GM19023 (cell line): Measurements from ENCODE around the gene KIAA0930.

Source experiments
- ATAC-seq: cut with Tn5 transposase; IDR thresholded peaks from one replicate; pipeline ENCODE4 v1.9.1; 2021; ENCODE audit warnings: mild to moderate bottlenecking, moderate library complexity; ENCODE audit not compliant: unreplicated experiment

The KIAA0930 gene

GRCh38 chr22:45185718-45186514 lies 54.8 kb downstream of the KIAA0930 start:
- no peak for ATAC-seq

GRCh38 chr22:45183974-45184373 lies 56.7 kb downstream of the KIAA0930 start:
- no peak for ATAC-seq

- no peak for ATAC-seq
These were observed 58.9 kb downstream of the KIAA0930 start for GRCh38 chr22:45181766-45182165.

- ATAC-seq: no peak
These were observed 59.5 kb downstream of the KIAA0930 start for GRCh38 chr22:45181240-45181639.

GRCh38 chr22:45180146-45180679 lies 60.5 kb downstream of the KIAA0930 start:
- no peak for ATAC-seq

GRCh38 chr22:45179276-45180049 lies 61.2 kb downstream of the KIAA0930 start:
- no peak for ATAC-seq

GRCh38 chr22:45172881-45173585 lies 67.7 kb downstream of the KIAA0930 start:
- ATAC-seq: no peak

GRCh38 chr22:45171830-45172229 lies 68.9 kb downstream of the KIAA0930 start:
- no peak for ATAC-seq

- ATAC-seq: no peak
These were observed 70.9 kb downstream of the KIAA0930 start for GRCh38 chr22:45169591-45170466.

- no peak for ATAC-seq
These were observed 73.8 kb downstream of the KIAA0930 start for GRCh38 chr22:45166932-45167331.

- peak; percentile 28 for ATAC-seq
These were observed 76.2 kb downstream of the KIAA0930 start for GRCh38 chr22:45164270-45165088.

GRCh38 chr22:45163451-45164269 lies 77.0 kb downstream of the KIAA0930 start, which contains the start of gene NUP50:
Gene NUP50 (plus strand): TSS chr22:45163925. CDS start chr22:45168178, 4,253 bp downstream.
- ATAC-seq: peak; percentile 85

GRCh38 chr22:45163099-45163450 lies 77.6 kb downstream of the KIAA0930 start:
- peak; percentile 14 for ATAC-seq

GRCh38 chr22:45162531-45162930 lies 78.2 kb downstream of the KIAA0930 start:
- no peak for ATAC-seq

GRCh38 chr22:45159652-45160462 lies 80.8 kb downstream of the KIAA0930 start:
- ATAC-seq: no peak

GRCh38 chr22:45157907-45158306 lies 82.8 kb downstream of the KIAA0930 start:
- no peak for ATAC-seq

GRCh38 chr22:45155050-45155840 lies 85.4 kb downstream of the KIAA0930 start:
- ATAC-seq: no peak
